Breast epithelium (tissue), 4 donors: ENCODE results near the gene ARL14EPL. TPM values are rescaled to one million over a fixed set of nuclear protein-coding genes. Genes with fewer than 3 reads are reported as not detected.
A peak's percentile ranks its signal among the peaks of the same experiment; 100 is the strongest.

Source experiments
- DNase-seq, 2 donors: peaks; one replicate each; pipeline ENCODE4 v3.0.0-alpha.2; 2019; ENCODE audit warnings: low spot score in 2 of 2
- H3K27ac ChIP-seq, 2 donors: fragments of 200-600 bp; sonication (generic) in 1 of 2; one replicate each; pipeline ENCODE4 v1.5.1; 2016 to 2019; ENCODE audit warnings: mild to moderate bottlenecking in 1 of 2
- H3K27me3 ChIP-seq, 2 donors: fragments of 200-600 bp; sonication (generic) in 1 of 2; one replicate each; pipeline versions ENCODE4 v1.5.1 to v1.6.0; 2017 to 2019; ENCODE audit warnings: control low read depth in 1 of 2, mild to moderate bottlenecking in 1 of 2
- H3K36me3 ChIP-seq: fragments of 200-600 bp; one replicate; pipeline ENCODE4 v1.5.1; 2019
- H3K4me1 ChIP-seq, 2 donors: fragments of 200-600 bp; sonication (generic); one replicate each; pipeline ENCODE4 v1.5.1; 2016 to 2019; ENCODE audit warnings: control low read depth in 1 of 2
- H3K4me3 ChIP-seq, 3 donors: fragments of 200-600 bp; sonication (generic); 1 replicate in 2 of 3; 2 replicates in 1 of 3; pipeline ENCODE4 v1.5.1; 2016 to 2019; ENCODE audit warnings: mild to moderate bottlenecking in 3 of 3, moderate library complexity in 2 of 3
- H3K9me3 ChIP-seq, 2 donors: fragments of 200-600 bp; sonication (generic) in 1 of 2; one replicate each; pipeline ENCODE4 v1.5.1; 2016 to 2019; ENCODE audit warnings: control low read depth in 1 of 2
- CTCF ChIP-seq, 3 donors: fragments of 450-650 bp; IDR thresholded peaks; one replicate each; pipeline ENCODE4 v1.5.1; 2016 to 2017; ENCODE audit warnings: antibody characterized with exemption in 3 of 3, mild to moderate bottlenecking in 3 of 3, moderate library complexity in 3 of 3
- POLR2A ChIP-seq: fragments of 450-650 bp; IDR thresholded peaks from one replicate; pipeline ENCODE4 v1.6.1; 2016; ENCODE audit warnings: antibody characterized with exemption, mild to moderate bottlenecking, moderate library complexity
- POLR2AphosphoS5 ChIP-seq, 3 donors: sonication (generic); formaldehyde crosslinking; IDR thresholded peaks; one replicate each; pipeline ENCODE4 v1.6.1; 2017; ENCODE audit warnings: antibody characterized with exemption in 3 of 3
- intact Hi-C: fragments of 100-400 bp; cut with DNase I; formaldehyde crosslinking; loops from one replicate; pipeline ENCODE4 v1.15.1; 2023; ENCODE audit warnings: low total_unique reads
- total RNA-seq, 3 donors: library from RNA; depleted of rRNA; stranded (reverse); fragments of >200 nt; gene quantifications; one replicate each; pipeline ENCODE4 v1.1.0, GENCODE V29; 2016

ARL14EPL gene
- total RNA-seq, 3 donors from 2014 or later = not detected

DNA sequence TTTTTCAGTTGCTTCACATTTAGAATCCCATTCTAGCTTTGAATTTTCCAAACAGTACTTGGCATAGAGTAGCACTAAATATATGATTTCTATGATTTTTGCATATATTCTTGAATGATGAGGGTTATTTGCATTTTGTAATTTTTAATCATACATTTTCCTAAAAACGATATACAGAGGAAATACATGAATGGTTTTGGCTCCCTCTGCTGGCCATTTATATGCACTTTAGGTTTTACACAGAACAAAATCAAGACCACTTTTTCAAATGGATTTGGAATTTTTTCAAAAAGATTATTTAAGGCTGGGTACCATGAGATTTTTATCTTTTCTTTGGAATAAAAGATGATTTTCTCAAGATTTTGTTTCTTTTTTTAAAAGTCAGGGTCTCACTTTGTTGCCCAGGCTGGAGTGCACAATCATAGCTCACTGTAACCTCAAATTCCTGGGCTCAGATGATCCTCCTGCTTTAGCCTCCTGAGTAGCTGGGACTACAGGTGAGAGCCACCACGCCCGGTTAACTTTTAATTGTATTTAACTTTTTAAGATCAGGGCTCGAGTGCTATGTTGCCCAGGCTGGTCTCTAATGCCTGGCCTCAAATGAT, 35.9 kb downstream of the ARL14EPL start:
- Histone ChIP-seq H3K27me3 (no peaks in the 10 kb centered on the region), H3K9me3 (no peaks in the 10 kb centered on the region), H3K4me1 (no peaks in the 10 kb centered on the region), H3K27ac (no peak overlapping the region), H3K36me3 (no peaks in the 10 kb centered on the region), H3K4me3 (no peak overlapping the region)
- intact Hi-C loops = no loop called here
- DNase-seq = no peak
- no peak for TF ChIP-seq POLR2A
- no peak for TF ChIP-seq POLR2AphosphoS5 (IDR thresholded peaks at IDR 0.05)
- peak; percentile 74 to 83 (median 77) for TF ChIP-seq CTCF (IDR thresholded peaks at IDR 0.05)

DNA sequence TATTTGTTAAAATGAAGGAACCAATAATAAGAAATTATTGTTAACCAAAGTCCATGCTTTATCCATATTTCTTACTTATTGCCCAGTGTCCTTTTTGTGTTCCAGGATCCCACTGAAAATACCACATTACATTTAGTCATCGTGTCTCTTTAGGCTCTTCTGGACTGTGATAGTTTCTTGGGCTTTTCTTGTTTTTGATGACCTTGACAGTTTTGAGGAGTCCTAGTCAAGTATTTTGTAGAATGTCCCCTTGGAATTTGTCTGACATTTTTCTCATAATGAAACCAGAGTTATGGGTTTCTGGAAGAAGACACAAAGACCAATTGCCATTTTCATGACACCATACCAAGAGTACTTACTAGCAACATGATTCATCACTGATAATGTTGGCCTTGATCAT, 38.9 kb downstream of the ARL14EPL start:
- Histone ChIP-seq H3K4me1 (no peaks in the 10 kb centered on the region), H3K9me3 (no peaks in the 10 kb centered on the region), H3K27me3 (no peaks in the 10 kb centered on the region), H3K4me3 (no peak overlapping the region), H3K27ac (no peak overlapping the region), H3K36me3 (no peaks in the 10 kb centered on the region)
- intact Hi-C loops = no loop called here
- no peak for DNase-seq
- no peak for TF ChIP-seq POLR2AphosphoS5 (IDR thresholded peaks at IDR 0.05)
- no peak for TF ChIP-seq CTCF (IDR thresholded peaks at IDR 0.05)
- no peak for TF ChIP-seq POLR2A

DNA sequence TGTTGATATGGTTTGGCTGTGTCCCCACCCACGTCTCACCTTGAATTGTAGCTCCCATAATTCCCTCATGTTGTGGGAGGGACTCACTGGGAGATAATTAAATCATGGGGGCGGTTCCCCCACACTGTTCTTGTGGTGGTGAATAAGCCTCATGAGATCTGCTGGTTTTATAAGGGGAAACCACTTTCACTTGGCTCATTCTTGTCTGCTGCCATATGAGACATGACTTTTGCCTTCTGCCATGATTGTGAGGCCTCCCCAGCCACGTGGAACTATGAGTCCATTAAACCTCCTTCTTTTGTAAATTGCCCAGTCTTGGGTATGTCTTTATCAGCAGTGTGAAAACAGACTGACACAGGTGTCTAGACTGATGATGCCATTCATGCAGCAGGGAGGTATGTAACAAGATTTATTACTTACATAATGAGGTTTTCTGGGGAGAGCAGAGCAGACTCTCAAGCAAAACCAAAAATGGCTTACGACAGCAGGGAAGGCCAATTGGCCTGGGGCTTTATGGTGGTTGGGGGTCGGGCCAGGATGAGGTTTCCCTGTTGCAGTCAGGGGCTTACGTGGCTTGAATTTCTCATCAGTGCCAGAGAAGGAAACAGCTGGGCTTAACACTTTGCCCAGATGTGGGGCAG, 43.0 kb downstream of the ARL14EPL start:
- Histone ChIP-seq H3K4me1 (no peaks in the 10 kb centered on the region), H3K4me3 (no peak overlapping the region), H3K27me3 (no peaks in the 10 kb centered on the region), H3K9me3 (no peaks in the 10 kb centered on the region), H3K36me3 (no peaks in the 10 kb centered on the region), H3K27ac (no peak overlapping the region)
- TF ChIP-seq POLR2A = no peak
- no peak for TF ChIP-seq CTCF (IDR thresholded peaks at IDR 0.05)
- TF ChIP-seq POLR2AphosphoS5 (IDR thresholded peaks at IDR 0.05) = no peak
- no peak for DNase-seq
- intact Hi-C loops = no loop called here

GRCh38 chr5:116076496-116076895, 44.2 kb downstream of the ARL14EPL start:
- H3K4me3 ChIP-seq = no peak overlapping the region
- H3K4me1 ChIP-seq = no peaks in the 10 kb centered on the region
- no peak overlapping the region for H3K27ac ChIP-seq
- H3K36me3 ChIP-seq = no peaks in the 10 kb centered on the region
- H3K27me3 ChIP-seq = no peaks in the 10 kb centered on the region
- intact Hi-C loops = no loop called here
- no peaks in the 10 kb centered on the region for H3K9me3 ChIP-seq
- no peak for TF ChIP-seq POLR2A
- no peak for TF ChIP-seq CTCF (IDR thresholded peaks at IDR 0.05)
- no peak for TF ChIP-seq POLR2AphosphoS5 (IDR thresholded peaks at IDR 0.05)
- no peak for DNase-seq

DNA sequence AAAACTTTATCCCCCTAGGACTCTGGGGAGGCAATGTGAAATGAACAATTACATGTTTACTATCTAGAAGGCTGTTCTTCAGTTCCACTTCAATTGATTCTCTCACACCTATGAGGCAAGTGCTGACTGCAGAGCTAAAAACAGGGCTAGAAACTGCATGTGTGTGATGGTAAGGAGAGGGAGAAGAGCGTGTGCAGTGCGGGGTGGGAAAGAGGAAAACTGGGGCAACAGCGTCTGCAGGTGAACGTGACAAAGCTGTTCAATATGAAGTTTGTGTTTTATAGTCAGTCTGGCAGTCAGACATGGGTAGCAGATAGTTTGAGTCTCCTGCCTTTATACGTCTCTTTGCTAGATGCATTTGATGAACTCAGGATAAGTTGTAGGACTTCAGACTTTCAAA, 45.9 kb downstream of the ARL14EPL start:
- Histone ChIP-seq H3K36me3 (no peaks in the 10 kb centered on the region), H3K4me3 (no peak overlapping the region), H3K9me3 (no peaks in the 10 kb centered on the region), H3K27ac (no peak overlapping the region), H3K4me1 (no peaks in the 10 kb centered on the region), H3K27me3 (no peaks in the 10 kb centered on the region)
- intact Hi-C loops = no loop called here
- TF ChIP-seq POLR2A (no peak), CTCF (IDR thresholded peaks at IDR 0.05) (no peak)
- no peak for DNase-seq
